ENCODE measurements around the gene GET4. TPM values are rescaled to one million over a fixed set of nuclear protein-coding genes. Genes with fewer than 3 reads are reported as not detected.

Gene GET4
- total and polyA plus RNA-seq, 2 of the 4 experiments (the other 2 are of a cell fraction) = 11.3 to 30.9 TPM

GRCh38 chr7:845091-845490 lies 31.3 kb upstream of the GET4 start:
- H3K79me1 ChIP-seq (ENCODE audit: low read depth in 1 of 2, low read length in 2 of 2) = peaks cover 26 to 57% of the 10 kb centered on the region in 2 experiments
- no peak overlapping the region for H2BK20ac ChIP-seq (ENCODE audit: low read depth, low read length)
- peaks cover 6% of the 10 kb centered on the region for H3K9me1 ChIP-seq (ENCODE audit: insufficient read depth, low read length)
- H3K27me3 ChIP-seq (ENCODE audit: control insufficient read depth, insufficient read depth, low read length) = no peaks in the 10 kb centered on the region
- POLR2A ChIA-PET (ENCODE audit: unreplicated experiment) = no interaction called here
- H3K18ac ChIP-seq (ENCODE audit: low read depth, low read length) = no peak overlapping the region
- H3K9ac ChIP-seq (ENCODE audit: low read depth, low read length) = no peak overlapping the region
- peaks cover 5% of the 10 kb centered on the region; the same call in 1 of the 2 replicates for H3K4me1 ChIP-seq (ENCODE audit: control insufficient read depth, insufficient read depth, low read length)
- no peak overlapping the region for H3K14ac ChIP-seq (replicated peaks; ENCODE audit: low read depth, low read length)
- no peak overlapping the region for H3K4me2 ChIP-seq (ENCODE audit: low read depth, low read length)
- no peak overlapping the region for H2AFZ ChIP-seq (replicated peaks; ENCODE audit: low read length, poor library complexity)
- H2AK5ac ChIP-seq (ENCODE audit: low read depth, low read length) = no peak overlapping the region
- H3K36me3 ChIP-seq (ENCODE audit: control insufficient read depth, insufficient read depth, low read length) = peaks cover 46% of the 10 kb centered on the region
- H4K91ac ChIP-seq (ENCODE audit: insufficient read depth, low read depth, low read length) = no peak overlapping the region
- in situ Hi-C loops (cut with MboI; ENCODE audit: low sequenced_read_pairs) = no loop called here
- H3K9me3 ChIP-seq (ENCODE audit: control insufficient read depth, insufficient read depth, low read length) = no peaks in the 10 kb centered on the region
- dilution Hi-C loops (cut with HindIII; ENCODE audit: low sequenced_read_pairs, unreplicated experiment) = no loop called here
- peaks cover 15% of the 10 kb centered on the region; the same call in 1 of the 2 replicates for H4K20me1 ChIP-seq (ENCODE audit: insufficient read depth, low read length)
- H3K56ac ChIP-seq (ENCODE audit: extremely low read depth, insufficient read depth, low read length) = no peak overlapping the region
- ATAC-seq (ENCODE audit: low read depth) (no peak), DNase-seq (no peak)
- no peak overlapping the region for H2BK5ac ChIP-seq (ENCODE audit: low read depth, low read length, poor library complexity, severe bottlenecking)
- H3K27ac ChIP-seq (ENCODE audit: insufficient read depth, low read length) = no peak overlapping the region
- TF ChIP-seq RCOR1 (IDR thresholded peaks at IDR 0.05; ENCODE audit: insufficient replicate concordance, low read length) (no peak), NFE2L2 (IDR thresholded peaks at IDR 0.05; ENCODE audit: low read depth, low read length) (no peak)
- CTCF ChIA-PET = no interaction called here
- no peak overlapping the region for H2AK9ac ChIP-seq (replicated peaks; ENCODE audit: low read depth, low read length, poor library complexity)
- H2BK120ac ChIP-seq (ENCODE audit: low read depth, low read length) = no peak overlapping the region
- no peak overlapping the region for H4K5ac ChIP-seq (ENCODE audit: low read depth, low read length)
- no peak overlapping the region for H3K4ac ChIP-seq (ENCODE audit: low read depth, low read length)
- intact Hi-C loops (cut with micrococcal nuclease) = no loop called here
- 100% methylated on average over 2 of the region's 22 CpGs; no CpG with 5 or more reads in 1 of the 2 experiments for WGBS, 2 experiments (ENCODE audit: extremely low coverage in 2 of 2, insufficient read length in 1 of 2)
- H2BK15ac ChIP-seq (ENCODE audit: low read depth, low read length) = no peak overlapping the region
- BruUV-seq (replicated peaks) = no TSS peak
- no peak overlapping the region for H3K4me3 ChIP-seq (ENCODE audit: insufficient read depth, low read depth, low read length)
- H4K8ac ChIP-seq (ENCODE audit: low read depth in 2 of 2, low read length in 2 of 2) = no peak overlapping the region
- H3K23ac ChIP-seq (ENCODE audit: low read depth, low read length) = no peak overlapping the region

Measured in IMR-90 (cell line).